ENCODE data around the gene RFX7.

RFX7 gene

GRCh38 chr15:56049577-56049976 lies 194.1 kb downstream of the RFX7 start:
- 93 to 100% methylated on average over 2 to 4 of the region's 5 CpGs for WGBS, 2 experiments (ENCODE audit: insufficient coverage in 2 of 2)
- Histone ChIP-seq H3K36me3 (ENCODE audit: control insufficient read depth, insufficient read depth, low read length) (no peaks in the 10 kb centered on the region), H3K4me1 (ENCODE audit: control insufficient read depth, insufficient read depth, low read length, poor library complexity, severe bottlenecking) (no peaks in the 10 kb centered on the region), H3K27ac (ENCODE audit: low read depth, low read length, severe bottlenecking) (no peak overlapping the region), H3K9me3 (ENCODE audit: control insufficient read depth, low read length) (peaks cover 4% of the 10 kb centered on the region), H3K4me3 (ENCODE audit: extremely low read depth, insufficient read depth, low read length, poor library complexity, severe bottlenecking) (no peak overlapping the region)

GRCh38 chr15:56047354-56047753 lies 196.3 kb downstream of the RFX7 start:
- WGBS, 2 experiments (ENCODE audit: insufficient coverage in 2 of 2): 57 to 60% methylated on average over 1 of the region's 1 CpG

DNA sequence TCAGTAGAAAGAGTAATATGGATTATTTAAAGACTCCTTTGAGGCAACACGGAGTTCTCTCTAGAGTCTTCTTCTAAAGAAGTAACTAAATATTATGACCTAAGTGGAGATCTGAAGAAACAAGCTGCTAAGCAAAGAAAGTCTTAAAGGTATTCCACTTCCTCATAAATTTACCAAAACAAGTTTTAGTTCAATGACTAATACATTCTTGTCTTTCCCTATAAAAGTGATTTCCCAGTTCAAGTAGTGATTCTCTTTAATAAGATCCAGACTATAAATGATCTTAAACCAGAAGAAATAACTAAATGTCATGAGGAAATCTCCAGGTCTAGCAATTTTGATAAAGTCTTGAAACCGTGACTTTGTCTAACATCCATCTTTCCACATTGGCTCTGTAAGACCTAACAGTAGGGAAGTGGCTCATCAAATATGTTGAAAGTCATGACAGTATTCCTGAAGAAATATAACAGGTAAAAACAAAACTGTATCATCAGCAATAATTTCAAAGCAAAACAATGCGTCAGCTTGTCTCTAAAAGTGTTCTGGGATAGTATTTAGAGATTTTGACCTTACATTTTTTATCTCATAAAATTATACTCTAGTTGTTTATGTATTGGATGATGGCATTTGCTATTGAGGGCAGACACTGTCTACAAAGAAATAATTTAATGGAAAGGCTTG lies 198.5 kb downstream of the RFX7 start:
- peaks cover 27% of the 10 kb centered on the region for H3K4me1 ChIP-seq (ENCODE audit: control insufficient read depth, insufficient read depth, low read length, poor library complexity, severe bottlenecking)
- WGBS, 2 experiments (ENCODE audit: insufficient coverage in 2 of 2): 84 to 100% methylated on average over 1 to 2 of the region's 3 CpGs
- no peak overlapping the region for H3K27ac ChIP-seq (ENCODE audit: low read depth, low read length, severe bottlenecking)
- H3K9me3 ChIP-seq (ENCODE audit: control insufficient read depth, low read length): peaks cover 8% of the 10 kb centered on the region
- H3K36me3 ChIP-seq (ENCODE audit: control insufficient read depth, insufficient read depth, low read length): no peaks in the 10 kb centered on the region
- no peak overlapping the region for H3K4me3 ChIP-seq (ENCODE audit: extremely low read depth, insufficient read depth, low read length, poor library complexity, severe bottlenecking)

More at GRCh38 chr15:56047354-56047753, 196.3 kb downstream of the RFX7 start:
- no peak overlapping the region for H3K4me3 ChIP-seq (ENCODE audit: extremely low read depth, insufficient read depth, low read length, poor library complexity, severe bottlenecking)
- H3K4me1 ChIP-seq (ENCODE audit: control insufficient read depth, insufficient read depth, low read length, poor library complexity, severe bottlenecking): peaks cover 10% of the 10 kb centered on the region
- peaks cover 8% of the 10 kb centered on the region for H3K9me3 ChIP-seq (ENCODE audit: control insufficient read depth, low read length)
- H3K36me3 ChIP-seq (ENCODE audit: control insufficient read depth, insufficient read depth, low read length): no peaks in the 10 kb centered on the region
- no peak overlapping the region for H3K27ac ChIP-seq (ENCODE audit: low read depth, low read length, severe bottlenecking)

DNA sequence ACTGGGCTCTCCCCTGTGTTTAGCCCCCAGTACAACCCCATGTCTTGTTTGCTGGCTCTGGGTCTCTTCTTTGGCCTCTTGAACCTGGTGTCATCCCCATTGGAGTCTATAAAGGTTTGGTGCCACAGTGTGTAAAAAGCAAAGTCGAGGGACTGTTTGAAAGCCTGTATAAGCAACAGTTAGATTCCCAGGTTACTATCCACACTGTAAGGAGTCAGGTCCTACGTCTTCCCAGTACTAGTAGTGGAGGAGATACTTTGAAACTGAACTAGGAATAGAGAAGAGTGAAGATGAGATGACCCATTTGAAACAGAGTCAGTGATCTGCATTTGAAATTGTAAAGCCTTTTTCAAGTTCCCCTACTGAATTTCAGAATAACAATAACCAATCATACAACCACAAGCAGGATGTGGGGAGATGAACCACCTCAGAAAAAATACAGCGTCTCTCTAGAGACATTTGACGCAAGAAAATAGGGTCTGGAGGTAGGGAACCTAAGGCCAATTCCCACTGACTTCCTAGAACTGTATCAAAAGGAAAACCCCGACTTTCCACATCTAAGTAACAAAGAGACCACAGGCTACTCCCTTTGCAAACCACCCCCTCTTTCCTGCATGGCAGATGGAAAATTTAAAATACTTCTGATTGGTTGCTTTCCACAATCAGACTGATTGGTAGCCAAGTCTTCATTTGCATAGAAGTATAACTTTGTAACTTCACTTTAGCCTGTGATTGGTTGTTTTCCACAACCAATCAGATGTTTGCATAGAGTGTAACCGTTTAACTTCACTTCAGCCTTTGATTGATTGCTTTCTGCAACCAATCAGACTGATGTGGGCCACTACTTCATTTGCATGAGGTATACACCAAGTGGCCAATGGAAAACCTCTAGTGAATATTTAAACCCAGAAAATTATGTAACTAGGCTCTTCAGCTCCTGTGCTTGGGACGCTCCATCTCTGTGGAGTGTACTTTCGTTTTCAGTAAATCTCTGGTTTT lies 200.4 kb downstream of the RFX7 start:
- H3K27ac ChIP-seq (ENCODE audit: low read depth, low read length, severe bottlenecking): no peak overlapping the region
- H3K9me3 ChIP-seq (ENCODE audit: control insufficient read depth, low read length): peaks cover 8% of the 10 kb centered on the region
- H3K36me3 ChIP-seq (ENCODE audit: control insufficient read depth, insufficient read depth, low read length): no peaks in the 10 kb centered on the region
- peaks cover 29% of the 10 kb centered on the region for H3K4me1 ChIP-seq (ENCODE audit: control insufficient read depth, insufficient read depth, low read length, poor library complexity, severe bottlenecking)
- WGBS, 2 experiments (ENCODE audit: insufficient coverage in 2 of 2): 95 to 100% methylated on average over 3 of the region's 8 CpGs
- no peak overlapping the region for H3K4me3 ChIP-seq (ENCODE audit: extremely low read depth, insufficient read depth, low read length, poor library complexity, severe bottlenecking)

DNA sequence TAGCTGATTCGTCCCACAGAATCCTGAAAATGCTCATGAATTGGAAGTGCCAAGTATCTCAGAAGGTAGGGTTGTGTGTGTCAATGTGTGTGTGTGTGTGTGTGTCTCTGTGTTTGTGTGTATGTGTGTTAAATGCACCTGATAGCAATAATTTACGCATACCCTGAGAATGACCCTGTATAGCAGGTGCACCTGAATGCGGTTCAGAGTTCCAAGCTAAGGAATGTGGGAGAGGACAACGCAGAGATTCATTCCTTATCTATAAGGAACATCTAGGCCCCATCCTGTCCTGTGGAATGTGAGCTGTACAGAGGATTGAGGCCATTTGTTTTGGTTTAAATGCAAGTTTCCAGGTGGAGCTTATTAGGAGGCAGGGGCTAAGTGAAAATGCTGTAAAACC lies 201.2 kb downstream of the RFX7 start:
- H3K4me3 ChIP-seq (ENCODE audit: extremely low read depth, insufficient read depth, low read length, poor library complexity, severe bottlenecking): no peak overlapping the region
- WGBS, 2 experiments (ENCODE audit: insufficient coverage in 2 of 2): 83 to 100% methylated on average over 3 of the region's 4 CpGs
- peaks cover 29% of the 10 kb centered on the region for H3K4me1 ChIP-seq (ENCODE audit: control insufficient read depth, insufficient read depth, low read length, poor library complexity, severe bottlenecking)
- H3K9me3 ChIP-seq (ENCODE audit: control insufficient read depth, low read length): peaks cover 8% of the 10 kb centered on the region
- H3K27ac ChIP-seq (ENCODE audit: low read depth, low read length, severe bottlenecking): no peak overlapping the region
- no peaks in the 10 kb centered on the region for H3K36me3 ChIP-seq (ENCODE audit: control insufficient read depth, insufficient read depth, low read length)

DNA sequence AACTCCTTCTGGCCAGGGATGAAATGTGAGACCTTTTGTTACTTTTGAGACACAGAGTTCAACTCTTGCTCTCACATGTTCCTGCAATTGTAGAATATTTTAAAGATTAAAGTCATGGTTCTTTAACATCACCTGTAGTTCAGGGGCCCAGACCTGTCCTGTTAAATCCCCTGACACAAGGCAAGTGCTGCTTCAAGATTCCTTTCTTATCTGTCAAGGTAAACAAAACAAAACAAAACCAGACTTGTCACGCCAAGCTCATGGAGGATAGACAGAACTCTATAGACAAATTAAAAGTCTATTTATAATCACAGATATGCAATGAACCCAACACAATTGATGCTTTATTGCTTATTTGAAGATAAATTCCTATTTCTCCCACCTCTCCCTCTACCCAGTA lies 201.6 kb downstream of the RFX7 start:
- Histone ChIP-seq H3K4me1 (ENCODE audit: control insufficient read depth, insufficient read depth, low read length, poor library complexity, severe bottlenecking) (peaks cover 29% of the 10 kb centered on the region), H3K27ac (ENCODE audit: low read depth, low read length, severe bottlenecking) (no peak overlapping the region), H3K36me3 (ENCODE audit: control insufficient read depth, insufficient read depth, low read length) (no peaks in the 10 kb centered on the region), H3K9me3 (ENCODE audit: control insufficient read depth, low read length) (peaks cover 6% of the 10 kb centered on the region), H3K4me3 (ENCODE audit: extremely low read depth, insufficient read depth, low read length, poor library complexity, severe bottlenecking) (no peak overlapping the region)
- 80% methylated on average over 1 of the region's 1 CpG; no CpG with 5 or more reads in 1 of the 2 experiments for WGBS, 2 experiments (ENCODE audit: insufficient coverage in 2 of 2)

- WGBS, 2 experiments (ENCODE audit: insufficient coverage in 2 of 2): 69 to 75% methylated on average over 6 to 8 of the region's 8 CpGs
- Histone ChIP-seq H3K4me1 (ENCODE audit: control insufficient read depth, insufficient read depth, low read length, poor library complexity, severe bottlenecking) (peaks cover 29% of the 10 kb centered on the region), H3K36me3 (ENCODE audit: control insufficient read depth, insufficient read depth, low read length) (no peaks in the 10 kb centered on the region), H3K9me3 (ENCODE audit: control insufficient read depth, low read length) (peaks cover 4% of the 10 kb centered on the region), H3K27ac (ENCODE audit: low read depth, low read length, severe bottlenecking) (peak overlapping the region; percentile 83), H3K4me3 (ENCODE audit: extremely low read depth, insufficient read depth, low read length, poor library complexity, severe bottlenecking) (no peak overlapping the region)
Measured at GRCh38 chr15:56040081-56041035, 203.3 kb downstream of the RFX7 start.

DNA sequence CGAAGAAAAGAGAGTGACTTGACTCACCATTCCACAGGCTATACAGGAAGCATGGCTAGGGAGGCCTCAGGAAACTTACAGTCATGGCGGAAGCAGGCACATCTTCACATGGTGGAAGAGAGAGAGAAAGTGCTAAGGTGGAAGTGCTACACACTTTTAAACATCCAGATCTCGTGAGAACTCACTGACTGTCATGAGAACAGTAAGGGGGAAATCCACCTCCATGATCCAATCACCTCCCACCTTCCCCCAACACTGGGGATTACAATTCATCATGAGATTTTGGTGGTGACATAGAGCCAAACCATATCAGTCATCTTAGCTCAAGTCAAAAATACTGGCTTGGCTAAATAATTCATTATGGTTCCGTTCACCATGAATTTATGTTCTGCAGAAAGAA lies 205.0 kb downstream of the RFX7 start:
- no peak overlapping the region for H3K4me3 ChIP-seq (ENCODE audit: extremely low read depth, insufficient read depth, low read length, poor library complexity, severe bottlenecking)
- no peak overlapping the region for H3K27ac ChIP-seq (ENCODE audit: low read depth, low read length, severe bottlenecking)
- no peaks in the 10 kb centered on the region for H3K36me3 ChIP-seq (ENCODE audit: control insufficient read depth, insufficient read depth, low read length)
- H3K9me3 ChIP-seq (ENCODE audit: control insufficient read depth, low read length): peaks cover 3% of the 10 kb centered on the region
- WGBS, 2 experiments (ENCODE audit: insufficient coverage in 2 of 2): 88% methylated on average over 1 of the region's 4 CpGs; no CpG with 5 or more reads in 1 of the 2 experiments
- peaks cover 29% of the 10 kb centered on the region for H3K4me1 ChIP-seq (ENCODE audit: control insufficient read depth, insufficient read depth, low read length, poor library complexity, severe bottlenecking)

GRCh38 chr15:56038015-56038414 lies 205.7 kb downstream of the RFX7 start:
- peaks cover 26% of the 10 kb centered on the region for H3K4me1 ChIP-seq (ENCODE audit: control insufficient read depth, insufficient read depth, low read length, poor library complexity, severe bottlenecking)
- H3K36me3 ChIP-seq (ENCODE audit: control insufficient read depth, insufficient read depth, low read length): no peaks in the 10 kb centered on the region
- no peak overlapping the region for H3K4me3 ChIP-seq (ENCODE audit: extremely low read depth, insufficient read depth, low read length, poor library complexity, severe bottlenecking)
- no peaks in the 10 kb centered on the region for H3K9me3 ChIP-seq (ENCODE audit: control insufficient read depth, low read length)
- no peak overlapping the region for H3K27ac ChIP-seq (ENCODE audit: low read depth, low read length, severe bottlenecking)
- WGBS, 2 experiments (ENCODE audit: insufficient coverage in 2 of 2): 86 to 94% methylated on average over 2 of the region's 3 CpGs
